K562 (cell line): ENCODE results near the gene LRRC26. TPM values are rescaled to one million over a fixed set of nuclear protein-coding genes. Genes with fewer than 3 reads are reported as not detected.
A peak's percentile ranks its signal among the peaks of the same experiment; 100 is the strongest.

ENCODE experiments used
- BRCA1 ChIP-seq, 2 experiments: fragments of 450-650 bp in 1 of 2; sonication (generic) in 1 of 2; formaldehyde crosslinking in 1 of 2; IDR thresholded peaks; 2 replicates each; pipeline versions ENCODE4 v1.5.0 to v1.6.1; 2017 to 2020; ENCODE audit warnings: mild to moderate bottlenecking in 1 of 2, missing genetic modification reagents in 1 of 2
- C11orf30 ChIP-seq: fragments of 450-650 bp; IDR thresholded peaks from 2 replicates; pipeline ENCODE4 v1.6.1; 2016; ENCODE audit warnings: low read depth, mild to moderate bottlenecking
- CHD2 ChIP-seq: IDR thresholded peaks from 2 replicates; pipeline ENCODE4 v1.6.1; 2011; ENCODE audit warnings: low read depth, low read length
- CXXC5 ChIP-seq: fragments of 250-450 bp; sonication (Bioruptor Pico); IDR thresholded peaks from 2 replicates; pipeline ENCODE4 v1.8.0; 2022; ENCODE audit warnings: inconsistent platforms, mild to moderate bottlenecking, moderate library complexity
- FOXJ3 ChIP-seq: sonication (generic); formaldehyde crosslinking; IDR thresholded peaks from 2 replicates; pipeline ENCODE4 v1.4.0; 2020; ENCODE audit warnings: mild to moderate bottlenecking, missing genetic modification reagents
- MTA1 ChIP-seq: fragments of 450-650 bp; IDR thresholded peaks from 2 replicates; pipeline ENCODE4 v1.6.1; 2017; ENCODE audit warnings: borderline replicate concordance
- OTX1 ChIP-seq: fragments of 450-650 bp; formaldehyde crosslinking; IDR thresholded peaks from 2 replicates; pipeline ENCODE4 v1.4.0; 2022; ENCODE audit warnings: mild to moderate bottlenecking
- RBM14 ChIP-seq: fragments of 200-400 bp; formaldehyde crosslinking; IDR thresholded peaks from 2 replicates; pipeline ENCODE4 v1.6.1; 2018; ENCODE audit warnings: low read depth, mild to moderate bottlenecking, low read length, moderate library complexity, borderline replicate concordance; ENCODE audit not compliant: insufficient read depth
- RUNX1 ChIP-seq: sonication (generic); IDR thresholded peaks from 2 replicates; pipeline ENCODE4 v1.6.1; 2016; ENCODE audit warnings: antibody characterized with exemption, low read depth
- SPI1 ChIP-seq: IDR thresholded peaks from 2 replicates; pipeline ENCODE4 v1.6.1; 2011; ENCODE audit warnings: low read depth, low read length, control low read depth, borderline replicate concordance
- SRSF1 ChIP-seq: fragments of 200-400 bp; formaldehyde crosslinking; IDR thresholded peaks from 2 replicates; pipeline ENCODE4 v1.6.1; 2017; ENCODE audit warnings: mild to moderate bottlenecking, low read depth, low read length, moderate library complexity
- TARDBP ChIP-seq: fragments of 450-650 bp; IDR thresholded peaks from 2 replicates; pipeline ENCODE4 v1.6.1; 2016
- ZNF311 ChIP-seq: fragments of 250-450 bp; sonication (Bioruptor Pico); IDR thresholded peaks from 2 replicates; pipeline ENCODE4 v1.4.0; 2020; ENCODE audit warnings: mild to moderate bottlenecking, moderate library complexity
- ZNF324 ChIP-seq: fragments of 250-450 bp; sonication (Bioruptor Pico); IDR thresholded peaks from 2 replicates; pipeline ENCODE4 v1.4.0; 2020; ENCODE audit warnings: mild to moderate bottlenecking
- ZNF354B ChIP-seq: fragments of 250-450 bp; sonication (Bioruptor Pico); IDR thresholded peaks from 2 replicates; pipeline ENCODE4 v1.4.0; 2020
- ZNF445 ChIP-seq: fragments of 250-450 bp; sonication (Bioruptor Pico); IDR thresholded peaks from 2 replicates; pipeline ENCODE4 v1.4.0; 2020; ENCODE audit warnings: low read depth, mild to moderate bottlenecking, moderate library complexity
- ZNF77 ChIP-seq: fragments of 250-450 bp; sonication (Bioruptor Pico); IDR thresholded peaks from 2 replicates; pipeline ENCODE4 v1.5.0; 2020
- polyA plus RNA-seq, 8 experiments: library from polyadenylated mRNA; depleted of rRNA in 4 of 8; stranded (reverse) in 5 of 8; unstranded in 3 of 8; fragments of >200 nt; fragmentation: Nextera tagmentation in 2 of 8; fragmentation: Illumina TruSeq in 1 of 8; extraction: Ambion mirVana in 2 of 8; extraction: Trizol in 1 of 8; gene quantifications; 2 replicates each; pipeline versions ENCODE4 v1.2.1 to v1.2.3, GENCODE V29; 2011 to 2014; ENCODE audit warnings: inconsistent platforms in 1 of 8, missing spikeins in 1 of 8
- total RNA-seq, 7 experiments: library from RNA; depleted of rRNA in 6 of 7; stranded (reverse); fragments of >200 nt in 6 of 7; fragmentation: Illumina TruSeq in 2 of 7; extraction: Trizol in 2 of 7; gene quantifications; 2 replicates each; pipeline versions ENCODE4 v1.2.1 to v1.2.3, GENCODE V29; 2011 to 2021; ENCODE audit warnings: low replicate concordance in 1 of 7
- TF ChIP-seq, protein P1 (sequence below): fragments of 450-650 bp; formaldehyde crosslinking; IDR thresholded peaks from 2 replicates; pipeline ENCODE4 v1.4.0; 2022; ENCODE audit warnings: missing genetic modification characterization
- TF ChIP-seq, protein P2 (sequence below): sonication (generic); formaldehyde crosslinking; IDR thresholded peaks from 2 replicates; pipeline ENCODE4 v1.9.0; 2022; ENCODE audit warnings: mild to moderate bottlenecking, missing genetic modification reagents
- TF ChIP-seq, protein P3 (sequence below): sonication (generic); formaldehyde crosslinking; IDR thresholded peaks from 2 replicates; pipeline ENCODE4 v1.8.0; 2022; ENCODE audit warnings: mild to moderate bottlenecking, missing genetic modification reagents

LRRC26 gene
- total and polyA plus RNA-seq, 9 of the 15 experiments (the other 6 are each of a cell fraction or from before 2014, with no cell fraction given): not detected

DNA sequence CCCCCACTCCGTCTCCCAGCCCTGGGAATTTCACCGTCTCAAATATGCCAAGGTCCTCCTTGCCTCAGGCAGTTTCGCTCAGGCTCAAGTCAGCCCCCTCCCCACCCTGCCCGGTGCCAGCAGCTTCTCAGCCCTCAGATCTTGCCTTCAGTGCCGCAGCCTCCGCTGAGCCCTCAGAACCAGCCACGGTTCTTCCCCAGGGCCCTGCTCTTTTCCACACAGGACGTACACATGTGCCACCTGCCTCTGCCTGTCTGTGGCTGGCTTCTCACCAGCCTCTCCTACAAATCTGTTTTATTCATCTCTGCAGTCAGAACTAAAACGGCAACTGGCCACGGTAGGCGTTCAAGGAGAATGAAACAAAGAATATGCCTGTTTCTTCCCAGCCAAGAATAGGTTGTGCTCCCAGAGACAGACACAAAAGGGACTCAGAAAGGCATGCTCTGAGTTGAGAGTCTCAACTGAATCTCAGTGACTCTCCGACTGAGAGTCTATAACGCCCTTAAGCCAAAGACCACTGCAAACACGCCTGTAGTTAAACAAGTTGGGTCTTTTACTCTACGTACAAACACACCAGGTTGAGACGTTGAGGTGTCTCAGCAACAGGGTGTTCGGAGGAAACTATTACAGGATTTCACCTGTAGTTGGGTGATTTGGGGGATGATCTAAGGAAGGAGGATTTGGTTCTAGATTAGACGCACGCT, 41.5 kb downstream of the LRRC26 start (continued):
- TF ChIP-seq ZNF324 (CRISPR knock-in tag) (0 out of 2 replicates have a peak, but pooled peaks have one; percentile 22), CXXC5 (CRISPR knock-in tag) (no peak), CHD2 (no peak), RUNX1 (no peak), ZNF77 (CRISPR knock-in tag) (no peak), SRSF1 (no peak), ZNF354B (no peak), OTX1 (CRISPR knock-in tag) (no peak), RBM14 (no peak), ZNF445 (no peak), MTA1 (no peak), BRCA1 (IDR thresholded peaks at IDR 0.05) (no peak), BRCA1 (CRISPR knock-in tag; IDR thresholded peaks at IDR 0.05) (no peak), ZNF311 (CRISPR knock-in tag) (no peak), TARDBP (no peak), C11orf30 (no peak), SPI1 (no peak), FOXJ3 (CRISPR knock-in tag) (no peak)
- TF ChIP-seq, protein P1, sequence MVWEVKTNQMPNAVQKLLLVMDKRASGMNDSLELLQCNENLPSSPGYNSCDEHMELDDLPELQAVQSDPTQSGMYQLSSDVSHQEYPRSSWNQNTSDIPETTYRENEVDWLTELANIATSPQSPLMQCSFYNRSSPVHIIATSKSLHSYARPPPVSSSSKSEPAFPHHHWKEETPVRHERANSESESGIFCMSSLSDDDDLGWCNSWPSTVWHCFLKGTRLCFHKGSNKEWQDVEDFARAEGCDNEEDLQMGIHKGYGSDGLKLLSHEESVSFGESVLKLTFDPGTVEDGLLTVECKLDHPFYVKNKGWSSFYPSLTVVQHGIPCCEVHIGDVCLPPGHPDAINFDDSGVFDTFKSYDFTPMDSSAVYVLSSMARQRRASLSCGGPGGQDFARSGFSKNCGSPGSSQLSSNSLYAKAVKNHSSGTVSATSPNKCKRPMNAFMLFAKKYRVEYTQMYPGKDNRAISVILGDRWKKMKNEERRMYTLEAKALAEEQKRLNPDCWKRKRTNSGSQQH (CRISPR knock-in tag): 0 out of 2 replicates have a peak, but pooled peaks have one; percentile 14
- TF ChIP-seq, protein P2, sequence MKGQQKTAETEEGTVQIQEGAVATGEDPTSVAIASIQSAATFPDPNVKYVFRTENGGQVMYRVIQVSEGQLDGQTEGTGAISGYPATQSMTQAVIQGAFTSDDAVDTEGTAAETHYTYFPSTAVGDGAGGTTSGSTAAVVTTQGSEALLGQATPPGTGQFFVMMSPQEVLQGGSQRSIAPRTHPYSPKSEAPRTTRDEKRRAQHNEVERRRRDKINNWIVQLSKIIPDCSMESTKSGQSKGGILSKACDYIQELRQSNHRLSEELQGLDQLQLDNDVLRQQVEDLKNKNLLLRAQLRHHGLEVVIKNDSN (CRISPR knock-in tag): no peak
- TF ChIP-seq, protein P3, sequence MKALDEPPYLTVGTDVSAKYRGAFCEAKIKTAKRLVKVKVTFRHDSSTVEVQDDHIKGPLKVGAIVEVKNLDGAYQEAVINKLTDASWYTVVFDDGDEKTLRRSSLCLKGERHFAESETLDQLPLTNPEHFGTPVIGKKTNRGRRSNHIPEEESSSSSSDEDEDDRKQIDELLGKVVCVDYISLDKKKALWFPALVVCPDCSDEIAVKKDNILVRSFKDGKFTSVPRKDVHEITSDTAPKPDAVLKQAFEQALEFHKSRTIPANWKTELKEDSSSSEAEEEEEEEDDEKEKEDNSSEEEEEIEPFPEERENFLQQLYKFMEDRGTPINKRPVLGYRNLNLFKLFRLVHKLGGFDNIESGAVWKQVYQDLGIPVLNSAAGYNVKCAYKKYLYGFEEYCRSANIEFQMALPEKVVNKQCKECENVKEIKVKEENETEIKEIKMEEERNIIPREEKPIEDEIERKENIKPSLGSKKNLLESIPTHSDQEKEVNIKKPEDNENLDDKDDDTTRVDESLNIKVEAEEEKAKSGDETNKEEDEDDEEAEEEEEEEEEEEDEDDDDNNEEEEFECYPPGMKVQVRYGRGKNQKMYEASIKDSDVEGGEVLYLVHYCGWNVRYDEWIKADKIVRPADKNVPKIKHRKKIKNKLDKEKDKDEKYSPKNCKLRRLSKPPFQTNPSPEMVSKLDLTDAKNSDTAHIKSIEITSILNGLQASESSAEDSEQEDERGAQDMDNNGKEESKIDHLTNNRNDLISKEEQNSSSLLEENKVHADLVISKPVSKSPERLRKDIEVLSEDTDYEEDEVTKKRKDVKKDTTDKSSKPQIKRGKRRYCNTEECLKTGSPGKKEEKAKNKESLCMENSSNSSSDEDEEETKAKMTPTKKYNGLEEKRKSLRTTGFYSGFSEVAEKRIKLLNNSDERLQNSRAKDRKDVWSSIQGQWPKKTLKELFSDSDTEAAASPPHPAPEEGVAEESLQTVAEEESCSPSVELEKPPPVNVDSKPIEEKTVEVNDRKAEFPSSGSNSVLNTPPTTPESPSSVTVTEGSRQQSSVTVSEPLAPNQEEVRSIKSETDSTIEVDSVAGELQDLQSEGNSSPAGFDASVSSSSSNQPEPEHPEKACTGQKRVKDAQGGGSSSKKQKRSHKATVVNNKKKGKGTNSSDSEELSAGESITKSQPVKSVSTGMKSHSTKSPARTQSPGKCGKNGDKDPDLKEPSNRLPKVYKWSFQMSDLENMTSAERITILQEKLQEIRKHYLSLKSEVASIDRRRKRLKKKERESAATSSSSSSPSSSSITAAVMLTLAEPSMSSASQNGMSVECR: 0 out of 2 replicates have a peak, but pooled peaks have one; percentile 35
